Measurements from ENCODE around the gene SNX8. TPM values are rescaled to one million over a fixed set of nuclear protein-coding genes. Genes with fewer than 3 reads are reported as not detected.
"Not testable (repeated sequence)": the region's sequence is repeated elsewhere in the genome, so short reads cannot be mapped to it uniquely, and the experiment has no call there.

Gene SNX8
- total and polyA plus RNA-seq, 2 of the 13 experiments (the other 11 are each of a cell fraction or from before 2014, with no cell fraction given) = 20.6 to 45.2 TPM

- TF ChIP-seq, protein P1, sequence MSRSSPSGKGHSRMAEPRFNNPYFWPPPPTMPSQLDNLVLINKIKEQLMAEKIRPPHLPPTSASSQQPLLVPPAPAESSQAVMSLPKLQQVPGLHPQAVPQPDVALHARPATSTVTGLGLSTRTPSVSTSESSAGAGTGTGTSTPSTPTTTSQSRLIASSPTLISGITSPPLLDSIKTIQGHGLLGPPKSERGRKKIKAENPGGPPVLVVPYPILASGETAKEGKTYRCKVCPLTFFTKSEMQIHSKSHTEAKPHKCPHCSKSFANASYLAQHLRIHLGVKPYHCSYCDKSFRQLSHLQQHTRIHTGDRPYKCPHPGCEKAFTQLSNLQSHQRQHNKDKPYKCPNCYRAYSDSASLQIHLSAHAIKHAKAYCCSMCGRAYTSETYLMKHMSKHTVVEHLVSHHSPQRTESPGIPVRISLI (CRISPR knock-in tag; IDR thresholded peaks at IDR 0.05; ENCODE audit: borderline replicate concordance) = peak; percentile 28; the same call in 1 of the 2 replicates
- TF ChIP-seq ZNF652 (CRISPR knock-in tag; IDR thresholded peaks at IDR 0.05; ENCODE audit: borderline replicate concordance, low read depth) (peak; percentile 86), SOX5 (CRISPR knock-in tag; IDR thresholded peaks at IDR 0.05; ENCODE audit: borderline replicate concordance) (peak; percentile 65; the same call in 1 of the 2 replicates), NCOA2 (CRISPR knock-in tag; IDR thresholded peaks at IDR 0.05) (0 out of 2 replicates have a peak, but pooled peaks have one; percentile 20), ZNF605 (CRISPR knock-in tag; IDR thresholded peaks at IDR 0.05) (0 out of 2 replicates have a peak, but pooled peaks have one; percentile 32), KMT2A (CRISPR knock-in tag; IDR thresholded peaks at IDR 0.05) (0 out of 2 replicates have a peak, but pooled peaks have one; percentile 42)
- TF ChIP-seq, protein P2, sequence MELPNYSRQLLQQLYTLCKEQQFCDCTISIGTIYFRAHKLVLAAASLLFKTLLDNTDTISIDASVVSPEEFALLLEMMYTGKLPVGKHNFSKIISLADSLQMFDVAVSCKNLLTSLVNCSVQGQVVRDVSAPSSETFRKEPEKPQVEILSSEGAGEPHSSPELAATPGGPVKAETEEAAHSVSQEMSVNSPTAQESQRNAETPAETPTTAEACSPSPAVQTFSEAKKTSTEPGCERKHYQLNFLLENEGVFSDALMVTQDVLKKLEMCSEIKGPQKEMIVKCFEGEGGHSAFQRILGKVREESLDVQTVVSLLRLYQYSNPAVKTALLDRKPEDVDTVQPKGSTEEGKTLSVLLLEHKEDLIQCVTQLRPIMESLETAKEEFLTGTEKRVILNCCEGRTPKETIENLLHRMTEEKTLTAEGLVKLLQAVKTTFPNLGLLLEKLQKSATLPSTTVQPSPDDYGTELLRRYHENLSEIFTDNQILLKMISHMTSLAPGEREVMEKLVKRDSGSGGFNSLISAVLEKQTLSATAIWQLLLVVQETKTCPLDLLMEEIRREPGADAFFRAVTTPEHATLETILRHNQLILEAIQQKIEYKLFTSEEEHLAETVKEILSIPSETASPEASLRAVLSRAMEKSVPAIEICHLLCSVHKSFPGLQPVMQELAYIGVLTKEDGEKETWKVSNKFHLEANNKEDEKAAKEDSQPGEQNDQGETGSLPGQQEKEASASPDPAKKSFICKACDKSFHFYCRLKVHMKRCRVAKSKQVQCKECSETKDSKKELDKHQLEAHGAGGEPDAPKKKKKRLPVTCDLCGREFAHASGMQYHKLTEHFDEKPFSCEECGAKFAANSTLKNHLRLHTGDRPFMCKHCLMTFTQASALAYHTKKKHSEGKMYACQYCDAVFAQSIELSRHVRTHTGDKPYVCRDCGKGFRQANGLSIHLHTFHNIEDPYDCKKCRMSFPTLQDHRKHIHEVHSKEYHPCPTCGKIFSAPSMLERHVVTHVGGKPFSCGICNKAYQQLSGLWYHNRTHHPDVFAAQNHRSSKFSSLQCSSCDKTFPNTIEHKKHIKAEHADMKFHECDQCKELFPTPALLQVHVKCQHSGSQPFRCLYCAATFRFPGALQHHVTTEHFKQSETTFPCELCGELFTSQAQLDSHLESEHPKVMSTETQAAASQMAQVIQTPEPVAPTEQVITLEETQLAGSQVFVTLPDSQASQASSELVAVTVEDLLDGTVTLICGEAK (IDR thresholded peaks at IDR 0.05) = peak; percentile 94
- TF ChIP-seq, protein P2 (CRISPR knock-in tag; IDR thresholded peaks at IDR 0.05) = not testable (repeated sequence)
- TF ChIP-seq, protein P3, sequence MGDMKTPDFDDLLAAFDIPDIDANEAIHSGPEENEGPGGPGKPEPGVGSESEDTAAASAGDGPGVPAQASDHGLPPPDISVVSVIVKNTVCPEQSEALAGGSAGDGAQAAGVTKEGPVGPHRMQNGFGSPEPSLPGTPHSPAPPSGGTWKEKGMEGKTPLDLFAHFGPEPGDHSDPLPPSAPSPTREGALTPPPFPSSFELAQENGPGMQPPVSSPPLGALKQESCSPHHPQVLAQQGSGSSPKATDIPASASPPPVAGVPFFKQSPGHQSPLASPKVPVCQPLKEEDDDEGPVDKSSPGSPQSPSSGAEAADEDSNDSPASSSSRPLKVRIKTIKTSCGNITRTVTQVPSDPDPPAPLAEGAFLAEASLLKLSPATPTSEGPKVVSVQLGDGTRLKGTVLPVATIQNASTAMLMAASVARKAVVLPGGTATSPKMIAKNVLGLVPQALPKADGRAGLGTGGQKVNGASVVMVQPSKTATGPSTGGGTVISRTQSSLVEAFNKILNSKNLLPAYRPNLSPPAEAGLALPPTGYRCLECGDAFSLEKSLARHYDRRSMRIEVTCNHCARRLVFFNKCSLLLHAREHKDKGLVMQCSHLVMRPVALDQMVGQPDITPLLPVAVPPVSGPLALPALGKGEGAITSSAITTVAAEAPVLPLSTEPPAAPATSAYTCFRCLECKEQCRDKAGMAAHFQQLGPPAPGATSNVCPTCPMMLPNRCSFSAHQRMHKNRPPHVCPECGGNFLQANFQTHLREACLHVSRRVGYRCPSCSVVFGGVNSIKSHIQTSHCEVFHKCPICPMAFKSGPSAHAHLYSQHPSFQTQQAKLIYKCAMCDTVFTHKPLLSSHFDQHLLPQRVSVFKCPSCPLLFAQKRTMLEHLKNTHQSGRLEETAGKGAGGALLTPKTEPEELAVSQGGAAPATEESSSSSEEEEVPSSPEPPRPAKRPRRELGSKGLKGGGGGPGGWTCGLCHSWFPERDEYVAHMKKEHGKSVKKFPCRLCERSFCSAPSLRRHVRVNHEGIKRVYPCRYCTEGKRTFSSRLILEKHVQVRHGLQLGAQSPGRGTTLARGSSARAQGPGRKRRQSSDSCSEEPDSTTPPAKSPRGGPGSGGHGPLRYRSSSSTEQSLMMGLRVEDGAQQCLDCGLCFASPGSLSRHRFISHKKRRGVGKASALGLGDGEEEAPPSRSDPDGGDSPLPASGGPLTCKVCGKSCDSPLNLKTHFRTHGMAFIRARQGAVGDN (CRISPR knock-in tag; IDR thresholded peaks at IDR 0.05) = peak; percentile 53
Observed at GRCh38 chr7:2269089-2269990, 44.9 kb downstream of the SNX8 start (continued).

All from HepG2 (cell line).